Breast epithelium (tissue), 4 donors: ENCODE results near the gene ATOX1. TPM values are rescaled to one million over a fixed set of nuclear protein-coding genes. Genes with fewer than 3 reads are reported as not detected.

Experiments used
- DNase-seq, 2 donors: peaks; one replicate each; pipeline ENCODE4 v3.0.0-alpha.2; 2019; ENCODE audit warnings: low spot score in 2 of 2
- H3K27ac ChIP-seq, 2 donors: fragments of 200-600 bp; sonication (generic) in 1 of 2; one replicate each; pipeline ENCODE4 v1.5.1; 2016 to 2019; ENCODE audit warnings: mild to moderate bottlenecking in 1 of 2
- H3K27me3 ChIP-seq, 2 donors: fragments of 200-600 bp; sonication (generic) in 1 of 2; one replicate each; pipeline versions ENCODE4 v1.5.1 to v1.6.0; 2017 to 2019; ENCODE audit warnings: control low read depth in 1 of 2, mild to moderate bottlenecking in 1 of 2
- H3K36me3 ChIP-seq: fragments of 200-600 bp; one replicate; pipeline ENCODE4 v1.5.1; 2019
- H3K4me1 ChIP-seq, 2 donors: fragments of 200-600 bp; sonication (generic); one replicate each; pipeline ENCODE4 v1.5.1; 2016 to 2019; ENCODE audit warnings: control low read depth in 1 of 2
- H3K4me3 ChIP-seq, 3 donors: fragments of 200-600 bp; sonication (generic); 1 replicate in 2 of 3; 2 replicates in 1 of 3; pipeline ENCODE4 v1.5.1; 2016 to 2019; ENCODE audit warnings: mild to moderate bottlenecking in 3 of 3, moderate library complexity in 2 of 3
- H3K9me3 ChIP-seq, 2 donors: fragments of 200-600 bp; sonication (generic) in 1 of 2; one replicate each; pipeline ENCODE4 v1.5.1; 2016 to 2019; ENCODE audit warnings: control low read depth in 1 of 2
- CTCF ChIP-seq, 3 donors: fragments of 450-650 bp; IDR thresholded peaks; one replicate each; pipeline ENCODE4 v1.5.1; 2016 to 2017; ENCODE audit warnings: antibody characterized with exemption in 3 of 3, mild to moderate bottlenecking in 3 of 3, moderate library complexity in 3 of 3
- POLR2A ChIP-seq: fragments of 450-650 bp; IDR thresholded peaks from one replicate; pipeline ENCODE4 v1.6.1; 2016; ENCODE audit warnings: antibody characterized with exemption, mild to moderate bottlenecking, moderate library complexity
- POLR2AphosphoS5 ChIP-seq, 3 donors: sonication (generic); formaldehyde crosslinking; IDR thresholded peaks; one replicate each; pipeline ENCODE4 v1.6.1; 2017; ENCODE audit warnings: antibody characterized with exemption in 3 of 3
- intact Hi-C: fragments of 100-400 bp; cut with DNase I; formaldehyde crosslinking; loops from one replicate; pipeline ENCODE4 v1.15.1; 2023; ENCODE audit warnings: low total_unique reads
- total RNA-seq, 3 donors: library from RNA; depleted of rRNA; stranded (reverse); fragments of >200 nt; gene quantifications; one replicate each; pipeline ENCODE4 v1.1.0, GENCODE V29; 2016

ATOX1 gene
- total RNA-seq, 3 donors from 2014 or later = 119 to 138 (median 120) TPM

- no peak for TF ChIP-seq CTCF (IDR thresholded peaks at IDR 0.05)
- Histone ChIP-seq H3K4me3 (no peak overlapping the region), H3K4me1 (no peaks in the 10 kb centered on the region), H3K27ac (peak overlapping the region in 1 of 2 donors; percentile 58), H3K9me3 (no peaks in the 10 kb centered on the region), H3K27me3 (no peaks in the 10 kb centered on the region), H3K36me3 (no peaks in the 10 kb centered on the region)
- intact Hi-C loops = no loop called here
- no peak for DNase-seq
Observed at GRCh38 chr5:151708126-151708525, 50.3 kb downstream of the ATOX1 start.

- intact Hi-C loops = no loop called here
- Histone ChIP-seq H3K27me3 (no peaks in the 10 kb centered on the region), H3K36me3 (no peaks in the 10 kb centered on the region), H3K9me3 (no peaks in the 10 kb centered on the region), H3K4me3 (no peak overlapping the region), H3K4me1 (no peaks in the 10 kb centered on the region), H3K27ac (peak overlapping the region in 1 of 2 donors; percentile 58)
- TF ChIP-seq POLR2AphosphoS5 (IDR thresholded peaks at IDR 0.05) (no peak), POLR2A (no peak)
- no peak for DNase-seq
Observed at GRCh38 chr5:151707567-151707966, 50.9 kb downstream of the ATOX1 start.

GRCh38 chr5:151706906-151707305 lies 51.5 kb downstream of the ATOX1 start:
- no peaks in the 10 kb centered on the region for H3K4me1 ChIP-seq
- H3K27ac ChIP-seq = no peak overlapping the region
- H3K4me3 ChIP-seq = no peak overlapping the region
- intact Hi-C loops = no loop called here
- no peaks in the 10 kb centered on the region for H3K27me3 ChIP-seq
- no peaks in the 10 kb centered on the region for H3K36me3 ChIP-seq
- no peaks in the 10 kb centered on the region for H3K9me3 ChIP-seq
- no peak for DNase-seq
- TF ChIP-seq POLR2A (no peak), CTCF (IDR thresholded peaks at IDR 0.05) (no peak), POLR2AphosphoS5 (IDR thresholded peaks at IDR 0.05) (no peak)

GRCh38 chr5:151703780-151704179 lies 54.7 kb downstream of the ATOX1 start:
- no peak for DNase-seq
- Histone ChIP-seq H3K9me3 (no peaks in the 10 kb centered on the region), H3K36me3 (no peaks in the 10 kb centered on the region), H3K27me3 (no peaks in the 10 kb centered on the region), H3K4me1 (peaks cover 0 to 6% of the 10 kb centered on the region in 2 donors), H3K4me3 (no peak overlapping the region), H3K27ac (no peak overlapping the region)
- TF ChIP-seq CTCF (IDR thresholded peaks at IDR 0.05) (no peak), POLR2AphosphoS5 (IDR thresholded peaks at IDR 0.05) (no peak), POLR2A (no peak)
- intact Hi-C loops = loop anchor here (1.0 kb wide), 1 partner anchor 18 kb away; no protein-coding TSS in a partner anchor

- H3K4me3 ChIP-seq = no peak overlapping the region
- H3K27me3 ChIP-seq = no peaks in the 10 kb centered on the region
- no peak overlapping the region for H3K27ac ChIP-seq
- TF ChIP-seq POLR2AphosphoS5 (IDR thresholded peaks at IDR 0.05) (no peak), CTCF (IDR thresholded peaks at IDR 0.05) (no peak), POLR2A (no peak)
- DNase-seq = no peak
- H3K9me3 ChIP-seq = no peaks in the 10 kb centered on the region
- intact Hi-C loops = loop anchor here (1.0 kb wide), 1 partner anchor 18 kb away; no protein-coding TSS in a partner anchor
- peaks cover 0 to 7% of the 10 kb centered on the region in 2 donors for H3K4me1 ChIP-seq
- no peaks in the 10 kb centered on the region for H3K36me3 ChIP-seq
Observed at GRCh38 chr5:151703227-151703626, 55.2 kb downstream of the ATOX1 start.

- intact Hi-C loops = no loop called here
- peaks cover 0 to 7% of the 10 kb centered on the region in 2 donors for H3K4me1 ChIP-seq
- no peak for DNase-seq
- no peaks in the 10 kb centered on the region for H3K27me3 ChIP-seq
- TF ChIP-seq CTCF (IDR thresholded peaks at IDR 0.05) = no peak
- no peak for TF ChIP-seq POLR2AphosphoS5 (IDR thresholded peaks at IDR 0.05)
- TF ChIP-seq POLR2A = no peak
- no peak overlapping the region for H3K27ac ChIP-seq
- no peaks in the 10 kb centered on the region for H3K9me3 ChIP-seq
- no peaks in the 10 kb centered on the region for H3K36me3 ChIP-seq
- H3K4me3 ChIP-seq = no peak overlapping the region
Observed at GRCh38 chr5:151700820-151701219, 57.6 kb downstream of the ATOX1 start.
